Activated CD8-positive, alpha-beta memory T cell treated with anti-CD3 and anti-CD28 coated beads, Interleukin-2, amount 50 U/mL, for 1 hour (primary cell): ENCODE data around the gene PPM1E.
"Not testable (repeated sequence)": the region's sequence is repeated elsewhere in the genome, so short reads cannot be mapped to it uniquely, and the experiment has no call there.

Experiments used
- DNase-seq: peaks from one replicate; pipeline ENCODE4 v3.0.0-alpha.2; 2020; ENCODE audit errors: extremely low read depth

The PPM1E gene

DNA sequence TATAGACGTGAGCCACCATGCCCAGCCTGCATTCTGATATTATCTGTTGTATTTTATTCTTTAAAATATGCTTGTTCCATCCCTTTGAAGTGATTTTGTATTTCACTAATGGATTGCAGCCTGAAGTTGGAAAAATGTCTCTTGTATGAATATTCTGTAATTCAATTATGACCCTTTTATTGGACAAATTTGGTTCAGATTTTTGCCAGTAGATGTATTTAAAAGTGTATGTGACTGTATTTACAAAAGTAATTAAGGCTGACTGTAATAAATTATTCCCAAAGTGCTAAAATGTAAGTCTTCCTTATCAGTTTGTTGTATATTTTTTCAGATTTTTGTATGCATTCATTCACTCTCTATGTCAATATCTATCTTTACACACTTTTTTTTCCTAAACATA lies 23.8 kb downstream of the PPM1E start:
- no peak for DNase-seq

DNA sequence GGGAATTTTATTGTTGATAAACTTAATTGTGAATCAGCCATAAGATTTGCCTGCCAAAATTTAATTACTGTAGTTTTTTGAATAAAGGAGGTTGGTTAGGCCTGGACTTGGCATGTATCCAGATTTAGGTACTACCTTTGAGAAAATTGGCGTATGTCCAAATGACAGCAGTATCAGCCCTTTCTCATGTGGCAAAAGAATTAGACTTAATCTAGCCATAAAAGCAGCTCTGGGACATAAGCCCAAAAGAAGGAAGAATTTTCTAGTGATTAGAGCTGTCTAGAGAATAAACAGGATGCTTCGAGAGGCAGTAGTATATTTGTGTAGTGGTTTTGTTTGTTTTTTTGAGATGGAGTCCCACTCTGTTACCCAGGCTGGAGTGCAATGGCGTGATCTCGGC lies 27.7 kb downstream of the PPM1E start:
- no peak for DNase-seq

GRCh38 chr17:58785097-58785496 lies 29.4 kb downstream of the PPM1E start:
- no peak for DNase-seq

DNA sequence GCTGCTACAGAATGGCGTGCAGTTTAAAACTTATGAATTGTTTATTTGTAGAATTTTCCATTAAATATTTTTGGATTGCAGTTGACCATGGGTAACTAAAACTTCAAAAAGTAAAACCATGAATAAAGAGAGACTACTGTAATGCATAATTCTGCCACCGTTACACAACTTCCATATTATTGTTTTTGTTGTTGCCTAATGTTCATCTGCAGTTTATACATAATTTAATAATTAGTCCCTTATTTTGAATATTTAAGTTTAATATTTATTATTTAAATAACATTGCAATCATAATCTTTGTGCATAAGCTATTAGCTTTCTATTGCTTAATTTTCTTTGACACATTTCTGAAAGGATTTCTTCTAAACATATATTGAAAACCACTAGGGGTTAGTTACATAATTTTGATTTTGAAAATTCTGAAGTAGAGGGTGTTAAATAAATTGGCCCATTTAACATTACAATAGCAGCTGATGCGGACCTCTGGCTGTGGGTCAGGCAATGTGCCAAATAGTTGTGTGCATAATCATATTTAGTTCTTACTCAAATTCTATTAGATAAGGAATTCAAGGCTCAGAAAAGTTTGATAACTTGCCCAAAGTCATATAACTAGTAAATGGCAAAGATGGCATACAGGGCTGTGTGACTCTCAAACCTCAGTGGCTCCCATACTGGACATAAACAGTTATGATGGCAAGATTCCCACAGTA lies 31.1 kb downstream of the PPM1E start:
- DNase-seq: no peak

- DNase-seq: no peak
Measured at GRCh38 chr17:58788199-58788598, 32.5 kb downstream of the PPM1E start.

DNA sequence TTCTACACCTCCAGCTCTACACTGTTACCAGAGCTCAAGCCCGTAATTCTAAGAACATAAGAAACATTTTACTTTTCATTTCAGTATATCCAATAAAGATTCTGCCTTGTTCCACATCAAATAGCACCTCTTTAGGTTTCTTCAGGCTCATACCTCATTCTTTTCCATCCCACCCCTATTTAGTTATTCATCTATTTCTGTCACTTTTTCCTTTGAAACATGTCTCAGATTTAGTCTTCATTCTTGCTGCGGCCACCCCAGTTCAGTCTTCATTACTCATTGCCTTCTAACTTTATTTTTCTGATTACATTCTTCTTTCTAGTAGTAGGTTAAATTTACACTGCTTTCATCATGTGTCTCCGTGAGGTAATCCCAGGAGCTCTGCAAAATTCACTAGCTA lies 33.5 kb downstream of the PPM1E start:
- DNase-seq: no peak

DNA sequence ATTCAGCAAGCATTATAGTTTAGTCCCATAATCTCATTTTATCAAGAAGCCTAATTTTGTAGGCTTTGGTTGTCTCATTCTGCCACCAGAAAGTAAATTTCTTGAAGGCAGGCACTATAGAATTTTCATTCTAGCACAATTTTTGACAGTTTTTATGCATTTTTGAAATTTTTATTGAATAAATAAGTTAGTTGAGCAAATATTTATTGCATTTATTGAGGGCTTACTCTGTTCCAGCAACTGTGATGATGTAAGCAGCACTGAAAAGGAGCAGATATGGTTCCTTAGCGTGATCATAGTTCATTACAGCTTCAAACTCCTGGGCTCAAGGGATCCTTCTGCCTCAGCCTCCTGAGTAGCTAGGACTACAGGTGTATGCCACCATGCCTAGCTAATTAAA lies 34.2 kb downstream of the PPM1E start:
- no peak for DNase-seq

DNA sequence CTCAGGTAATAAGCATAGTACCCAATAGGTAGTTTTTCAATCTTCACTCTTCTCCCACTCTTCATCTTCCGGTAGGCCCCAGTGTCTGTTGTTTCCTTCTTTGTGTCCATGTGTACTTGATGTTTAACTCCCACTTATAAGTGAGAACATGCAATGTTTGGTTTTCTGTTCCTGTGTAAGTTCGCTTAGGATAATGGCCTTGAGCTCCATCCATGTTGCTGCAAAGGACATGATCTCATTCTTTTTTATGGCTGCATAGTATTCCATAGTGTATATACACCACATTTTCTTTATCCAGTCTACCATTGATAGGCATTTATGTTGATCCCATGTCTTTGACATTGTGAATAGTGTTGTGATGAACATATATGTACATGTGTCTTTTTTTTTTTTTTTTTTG lies 38.9 kb downstream of the PPM1E start:
- not testable (repeated sequence) for DNase-seq

DNA sequence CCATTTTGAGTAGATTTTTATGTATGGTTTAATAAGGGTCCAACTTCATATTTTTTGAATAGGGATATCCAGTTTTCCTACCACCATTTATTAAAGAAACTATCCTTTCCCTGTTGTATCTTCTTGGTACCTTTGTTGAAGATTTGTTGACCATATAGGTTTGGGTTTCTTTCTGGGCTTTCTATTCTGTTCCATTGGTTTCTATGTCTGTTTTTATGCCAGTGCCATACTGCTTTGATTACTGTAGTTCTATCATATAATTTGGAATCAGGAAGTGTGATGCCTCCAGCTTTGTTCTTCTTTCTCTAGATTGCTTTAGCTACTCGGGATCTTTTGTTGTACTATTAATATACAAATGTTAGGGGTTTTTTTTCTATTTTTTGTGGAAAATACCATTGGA lies 46.5 kb downstream of the PPM1E start:
- DNase-seq: no peak

DNA sequence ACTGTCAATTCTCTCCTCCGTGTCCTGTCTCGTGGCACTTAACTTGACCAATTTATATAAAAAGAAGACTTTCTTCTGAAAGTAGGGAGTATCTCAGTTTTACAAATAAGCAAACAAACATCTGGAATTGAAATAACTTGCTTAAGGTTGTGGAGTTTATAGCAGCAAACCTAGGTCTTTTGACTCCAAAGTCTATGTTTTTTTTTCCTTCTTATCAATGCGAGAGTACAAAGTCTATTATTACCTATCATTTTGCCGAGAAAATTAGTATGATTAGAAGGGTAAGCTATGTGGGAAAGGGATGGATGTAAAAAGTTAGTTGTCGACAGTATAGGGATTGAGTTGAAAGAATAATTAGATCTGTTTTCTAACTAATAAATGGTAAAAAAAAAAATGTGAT lies 50.4 kb downstream of the PPM1E start:
- DNase-seq: no peak

- DNase-seq: no peak
Measured at GRCh38 chr17:58808609-58809563, 53.2 kb downstream of the PPM1E start.

- no peak for DNase-seq
Measured at GRCh38 chr17:58809564-58809936, 53.9 kb downstream of the PPM1E start.

DNA sequence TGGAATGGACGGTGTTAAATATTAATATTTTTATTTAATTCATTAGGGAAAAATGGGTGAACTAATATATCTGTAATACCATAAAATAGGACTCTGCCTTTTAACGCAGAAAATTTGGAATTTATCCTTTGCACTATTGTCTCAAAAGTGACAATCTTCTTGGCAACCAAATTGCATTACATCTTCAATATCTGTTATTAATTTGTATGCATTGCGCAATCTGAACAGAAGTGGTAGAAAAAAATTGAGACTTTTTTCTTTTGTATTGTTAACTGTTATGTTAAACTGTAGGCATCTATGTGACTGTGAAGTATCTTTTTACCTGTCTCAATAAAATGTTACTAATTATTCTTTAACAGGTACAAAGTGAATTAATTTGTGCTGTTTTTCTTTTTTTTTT lies 55.6 kb downstream of the PPM1E start:
- DNase-seq: no peak

GRCh38 chr17:58813712-58814111 lies 58.1 kb downstream of the PPM1E start:
- no peak for DNase-seq

- DNase-seq: no peak
Measured at GRCh38 chr17:58818654-58819053, 63.0 kb downstream of the PPM1E start.

- DNase-seq: no peak
Measured at GRCh38 chr17:58822148-58823050, 66.7 kb downstream of the PPM1E start.

DNA sequence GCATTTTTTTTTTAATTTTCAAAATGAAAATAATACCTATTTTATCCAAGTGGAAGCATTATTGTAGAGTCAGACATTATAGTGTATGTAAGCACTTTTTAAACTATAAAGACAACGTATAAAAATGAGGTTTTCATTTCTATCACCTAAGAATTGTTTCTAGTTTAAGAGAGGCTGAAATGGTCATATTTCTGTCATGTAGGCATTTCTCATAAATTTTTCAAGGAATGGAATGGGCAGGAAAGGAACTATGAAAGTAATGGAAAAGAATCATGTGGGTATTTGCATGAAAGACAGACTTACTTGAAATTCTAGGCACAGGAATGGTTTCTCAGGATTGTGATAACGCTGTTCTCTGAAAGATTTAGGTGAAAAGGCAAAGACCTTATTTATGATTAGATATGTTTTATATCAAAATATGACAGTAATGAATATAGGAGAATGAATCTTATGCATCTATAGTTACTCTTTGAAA lies 67.4 kb downstream of the PPM1E start:
- DNase-seq: no peak

- DNase-seq: no peak
Measured at GRCh38 chr17:58829172-58829637, 73.6 kb downstream of the PPM1E start.

DNA sequence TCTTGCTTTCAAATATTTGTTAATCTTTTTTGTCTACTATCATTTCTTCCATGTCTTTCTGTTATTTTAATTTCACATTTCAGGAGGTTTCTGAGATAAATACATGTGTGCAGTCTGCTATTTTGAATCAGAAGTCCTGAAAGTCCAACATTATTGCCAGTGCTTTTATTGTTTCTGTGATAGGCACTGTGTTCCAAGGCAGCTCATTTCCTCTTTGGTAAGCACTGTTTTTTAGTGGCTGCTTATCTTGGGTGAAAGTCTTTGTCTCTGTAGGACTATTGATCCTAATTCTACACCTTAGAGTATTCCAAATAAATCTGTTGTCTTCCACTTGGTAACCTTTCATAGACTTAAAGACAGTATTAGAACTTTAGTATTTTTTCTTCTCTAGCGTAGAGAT lies 76.1 kb downstream of the PPM1E start:
- DNase-seq: no peak

DNA sequence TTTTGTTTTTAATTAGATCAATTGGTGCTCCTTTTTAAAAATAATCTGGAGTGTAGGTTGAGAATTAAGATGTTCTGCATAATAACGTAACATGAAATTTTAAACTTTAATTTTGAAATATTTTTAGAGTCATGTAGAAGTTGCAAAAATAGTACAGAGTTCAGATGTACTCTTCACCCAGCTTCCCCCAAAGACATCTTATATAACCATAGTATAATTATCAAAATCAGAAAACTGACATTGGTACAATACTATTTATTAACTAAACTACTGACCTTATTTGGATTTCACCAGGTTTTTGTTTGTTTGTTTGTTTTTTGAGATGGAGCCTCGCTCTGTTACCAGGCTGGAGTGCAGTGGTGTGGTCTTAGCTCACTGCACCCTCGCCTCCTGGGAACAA lies 76.9 kb downstream of the PPM1E start:
- DNase-seq: no peak

- no peak for DNase-seq
Measured at GRCh38 chr17:58837699-58838098, 82.0 kb downstream of the PPM1E start.
